GM18520 (cell line): ENCODE data around the gene MROH9.

Source experiments
- ATAC-seq: cut with Tn5 transposase; IDR thresholded peaks from one replicate; pipeline ENCODE4 v1.9.1; 2021; ENCODE audit not compliant: unreplicated experiment

The MROH9 gene

GRCh38 chr1:171081314-171081753, 146.0 kb downstream of the MROH9 start:
- no peak for ATAC-seq

DNA sequence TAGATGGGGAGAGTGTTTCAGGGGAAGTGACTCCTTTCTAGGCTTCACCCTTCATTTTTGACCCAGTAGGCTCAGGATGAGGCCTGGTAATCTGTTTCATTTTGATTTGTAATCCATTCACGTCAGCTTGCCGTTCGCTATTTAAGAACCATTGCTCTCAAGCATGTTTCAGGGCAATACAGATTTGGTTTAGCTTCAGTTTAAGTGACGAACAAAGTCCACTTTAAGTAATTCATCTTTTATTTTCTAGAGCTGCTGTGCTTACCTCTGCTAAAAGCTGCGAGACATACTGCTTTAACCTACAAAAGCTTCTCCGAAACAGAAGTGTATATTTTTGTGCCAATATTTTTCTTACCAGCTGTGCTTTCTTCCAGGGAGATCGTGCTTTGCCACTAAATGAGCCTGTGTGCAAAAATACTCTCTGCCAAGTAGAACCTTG, 146.4 kb downstream of the MROH9 start:
- no peak for ATAC-seq

DNA sequence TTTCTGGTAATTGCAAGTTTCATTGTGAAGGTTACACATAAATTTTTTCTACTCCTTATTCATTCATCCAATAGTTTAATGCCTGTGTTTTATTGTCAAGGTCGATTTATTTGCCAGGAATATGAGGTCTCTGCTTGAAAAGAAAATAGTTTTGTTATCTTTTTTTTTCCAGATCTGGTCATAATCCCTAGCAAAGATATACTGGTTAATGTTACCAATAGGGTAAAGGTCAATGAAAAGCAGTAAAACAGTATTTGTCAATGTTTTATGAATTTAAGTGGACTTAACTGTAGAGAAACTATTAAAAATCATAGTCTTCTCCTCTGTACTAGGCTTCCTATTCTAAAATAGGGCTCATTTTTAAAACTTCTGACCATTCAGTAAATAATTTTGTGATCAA, 147.3 kb downstream of the MROH9 start:
- no peak for ATAC-seq

- no peak for ATAC-seq
Observed at GRCh38 chr1:171083222-171083621, 147.9 kb downstream of the MROH9 start.

GRCh38 chr1:171084091-171084490, 148.8 kb downstream of the MROH9 start:
- no peak for ATAC-seq

- no peak for ATAC-seq
Observed at GRCh38 chr1:171084870-171085269, 149.5 kb downstream of the MROH9 start.

DNA sequence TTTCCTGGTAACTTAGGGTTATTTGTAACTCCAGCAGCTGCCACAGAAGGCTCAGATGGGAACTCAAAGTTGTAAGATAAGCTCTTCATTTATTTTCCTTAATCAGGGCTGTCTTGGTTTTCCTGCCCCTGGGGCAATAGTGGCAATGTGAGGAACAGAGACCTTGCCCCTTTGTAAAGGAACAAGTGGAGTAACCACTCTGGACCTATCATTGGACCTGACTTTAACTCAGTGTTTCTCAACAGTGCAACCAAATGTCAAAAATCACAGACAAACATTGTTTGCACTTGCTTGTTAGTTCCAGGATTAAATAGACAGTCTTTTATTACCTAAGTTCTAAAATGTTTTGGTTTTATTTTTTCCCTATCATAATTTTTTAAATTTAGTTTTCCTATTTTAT, 152.6 kb downstream of the MROH9 start:
- ATAC-seq = no peak

GRCh38 chr1:171090604-171091003, 155.3 kb downstream of the MROH9 start, which contains the start of gene FMO3:
FMO3 (plus strand) TSS chr1:171090905; CDS start chr1:171092659, 1,754 bp downstream.
- no peak for ATAC-seq

DNA sequence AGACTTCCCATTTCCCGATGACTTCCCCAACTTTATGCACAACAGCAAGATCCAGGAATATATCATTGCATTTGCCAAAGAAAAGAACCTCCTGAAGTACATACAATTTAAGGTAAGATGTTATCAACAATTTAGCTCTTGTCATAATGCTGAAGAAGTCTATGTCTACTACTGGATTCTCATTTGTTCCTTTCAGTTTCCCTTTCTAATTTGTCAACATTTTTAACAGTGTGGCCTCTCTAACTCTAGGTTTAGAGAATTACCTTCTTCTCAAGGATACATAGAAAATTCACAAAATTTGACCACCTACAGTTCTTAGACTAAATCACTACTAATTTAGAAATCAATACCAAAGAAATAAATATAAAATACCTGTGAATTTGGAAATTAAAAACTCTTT, 168.5 kb downstream of the MROH9 start:
- ATAC-seq = no peak

DNA sequence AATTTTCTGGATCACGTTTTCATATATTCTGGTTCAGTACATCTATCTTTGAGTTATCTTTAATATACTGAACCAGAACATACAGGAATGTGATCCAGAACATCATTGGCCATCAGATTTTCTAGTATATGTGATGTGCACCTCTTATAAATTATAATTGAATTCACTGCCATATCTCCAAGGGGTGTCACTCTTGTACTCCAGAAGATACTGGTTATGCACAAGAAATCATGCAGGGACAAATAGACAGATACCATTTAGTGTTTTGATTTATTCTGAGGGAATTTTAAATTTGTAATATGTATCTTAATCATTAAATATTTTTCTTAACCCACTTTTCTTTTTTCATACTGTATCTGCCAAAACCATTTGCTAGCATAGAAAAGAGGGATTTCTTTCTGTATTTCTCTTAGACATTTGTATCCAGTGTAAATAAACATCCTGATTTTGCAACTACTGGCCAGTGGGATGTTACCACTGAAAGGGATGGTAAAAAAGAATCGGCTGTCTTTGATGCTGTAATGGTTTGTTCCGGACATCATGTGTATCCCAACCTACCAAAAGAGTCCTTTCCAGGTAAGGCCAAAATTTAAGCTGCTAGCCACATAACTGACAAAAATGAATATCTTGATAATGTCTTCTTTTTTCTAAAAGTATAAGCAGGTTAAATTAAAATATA, 172.1 kb downstream of the MROH9 start:
- ATAC-seq = no peak

DNA sequence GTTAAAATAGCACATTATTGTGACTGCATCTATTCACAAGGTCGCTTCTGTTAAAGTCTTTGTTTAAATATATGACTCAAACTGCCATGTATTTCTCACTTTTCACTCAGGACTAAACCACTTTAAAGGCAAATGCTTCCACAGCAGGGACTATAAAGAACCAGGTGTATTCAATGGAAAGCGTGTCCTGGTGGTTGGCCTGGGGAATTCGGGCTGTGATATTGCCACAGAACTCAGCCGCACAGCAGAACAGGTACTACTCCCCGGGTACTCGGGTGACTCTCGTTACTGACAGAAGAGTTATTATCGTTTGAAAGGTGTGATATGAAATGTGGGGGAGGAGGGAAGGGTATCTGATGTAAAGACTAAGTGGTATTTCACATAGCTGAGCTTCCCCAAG, 172.6 kb downstream of the MROH9 start:
- no peak for ATAC-seq

DNA sequence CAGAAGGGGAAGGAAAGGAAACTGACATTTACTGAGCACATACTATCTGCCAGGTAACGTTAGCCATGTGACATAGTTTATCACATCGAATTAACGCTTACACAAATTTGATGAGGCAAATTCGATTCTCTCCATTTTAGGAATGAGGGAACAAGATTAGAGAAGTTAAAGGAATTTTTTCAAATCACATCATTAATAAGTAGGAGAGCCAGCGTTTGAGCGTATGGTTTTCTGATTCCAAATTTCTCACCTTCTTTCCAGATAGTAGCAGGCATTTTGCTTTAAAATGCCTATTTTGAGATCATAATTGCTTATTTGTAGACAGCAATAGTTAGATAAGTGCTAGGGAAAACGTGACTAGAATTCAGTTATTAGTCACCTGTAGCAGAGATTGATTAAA, 174.6 kb downstream of the MROH9 start:
- ATAC-seq = no peak

GRCh38 chr1:171110621-171111326, 175.4 kb downstream of the MROH9 start:
- ATAC-seq = no peak

DNA sequence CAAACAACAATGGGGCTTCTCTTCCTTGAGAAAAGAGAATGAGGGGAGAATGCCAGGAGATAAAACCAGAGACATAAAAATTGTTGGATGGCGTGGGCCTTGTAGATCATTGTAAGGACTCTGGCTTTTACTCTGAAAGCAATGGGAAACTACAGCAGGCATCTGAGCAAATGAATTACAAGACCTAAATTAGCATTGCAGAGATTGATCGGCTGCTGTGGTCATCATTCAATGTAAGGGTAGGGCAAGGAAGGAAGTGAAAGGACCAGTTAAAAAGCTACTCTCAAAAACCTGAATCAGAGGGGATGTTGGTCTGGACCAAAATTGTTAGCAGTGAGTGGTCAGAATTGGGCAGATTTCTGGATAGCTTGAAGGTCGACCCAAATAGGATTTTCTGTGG, 176.8 kb downstream of the MROH9 start:
- ATAC-seq = no peak

- no peak for ATAC-seq
Observed at GRCh38 chr1:171113382-171113781, 178.0 kb downstream of the MROH9 start.
